ENCODE data around the gene MAEL. TPM values are rescaled to one million over a fixed set of nuclear protein-coding genes. Genes with fewer than 3 reads are reported as not detected.

Gene MAEL
- total and polyA plus RNA-seq, 2 of the 8 experiments (the other 6 are each of a cell fraction or from before 2014, with no cell fraction given): 0.03 TPM; not detected in 1

- TF ChIP-seq USF2 (IDR thresholded peaks at IDR 0.05; ENCODE audit: low read length): 0 out of 2 replicates have a peak, but pooled peaks have one; percentile 28
- peak; percentile 71 for TF ChIP-seq SUZ12 (IDR thresholded peaks at IDR 0.05; ENCODE audit: low read length)
- TF ChIP-seq ASH2L (IDR thresholded peaks at IDR 0.05; ENCODE audit: low read length): peak; percentile 72
- no peak for TF ChIP-seq BRCA1 (IDR thresholded peaks at IDR 0.05; ENCODE audit: low read depth, low read length)
- no peak for TF ChIP-seq SP4 (IDR thresholded peaks at IDR 0.05; ENCODE audit: low read length)
- no peak for TF ChIP-seq TAF1 (IDR thresholded peaks at IDR 0.05; ENCODE audit: low read depth, low read length)
- TF ChIP-seq KDM1A (IDR thresholded peaks at IDR 0.05; ENCODE audit: borderline replicate concordance, low read length): no peak
- TF ChIP-seq SRF (IDR thresholded peaks at IDR 0.05; ENCODE audit: low read depth, low read length): no peak
- TF ChIP-seq KDM4A (IDR thresholded peaks at IDR 0.05; ENCODE audit: low read depth, low read length, severe bottlenecking): peak; percentile 93
- no peak for TF ChIP-seq KDM5A (IDR thresholded peaks at IDR 0.05; ENCODE audit: low read length)
- TF ChIP-seq CTBP2 (IDR thresholded peaks at IDR 0.05; ENCODE audit: borderline replicate concordance, insufficient read depth, insufficient read length, low read length): no peak
- TF ChIP-seq POLR2AphosphoS5 (IDR thresholded peaks at IDR 0.05; ENCODE audit: low read depth, low read length): no peak
- no peak for TF ChIP-seq POU5F1 (IDR thresholded peaks at IDR 0.05; ENCODE audit: low read depth, low read length)
- no peak for TF ChIP-seq SIN3A (conservative IDR thresholded peaks at IDR 0.05 in 1 of 2, IDR thresholded peaks at IDR 0.05 in 1 of 2; ENCODE audit: low read depth in 1 of 2, low read length in 2 of 2)
- TF ChIP-seq YY1 (IDR thresholded peaks at IDR 0.05; ENCODE audit: low read depth, low read length): no peak
- no peak for TF ChIP-seq EP300 (IDR thresholded peaks at IDR 0.05; ENCODE audit: borderline replicate concordance in 1 of 2, low read depth in 2 of 2, low read length in 2 of 2)
- no peak for TF ChIP-seq CHD2 (IDR thresholded peaks at IDR 0.05; ENCODE audit: low read length)
- TF ChIP-seq FOSL1 (IDR thresholded peaks at IDR 0.05; ENCODE audit: insufficient read depth, low read depth, low read length): no peak
- TF ChIP-seq JUND (IDR thresholded peaks at IDR 0.05; ENCODE audit: low read length): no peak
- TF ChIP-seq TAF7 (optimal IDR thresholded peaks at IDR 0.05; ENCODE audit: borderline replicate concordance, low read depth, low read length): no peak
- no peak for TF ChIP-seq BACH1 (IDR thresholded peaks at IDR 0.05; ENCODE audit: low read length)
- TF ChIP-seq ZNF274 (IDR thresholded peaks at IDR 0.05; ENCODE audit: borderline replicate concordance, extremely low read depth, low read length): no peak
- no peak; a peak in 1 of 4 replicates for TF ChIP-seq HDAC2 (IDR thresholded peaks at IDR 0.05; ENCODE audit: borderline replicate concordance in 1 of 2, low read depth in 2 of 2, low read length in 2 of 2)
These were observed 13.5 kb upstream of the MAEL start, which contains the start of gene ILDR2 (continued) for GRCh38 chr1:166975361-166976129.

Measured in H1 (cell line).